H1 (cell line): ENCODE measurements around the gene SLC37A3. TPM values are rescaled to one million over a fixed set of nuclear protein-coding genes. Genes with fewer than 3 reads are reported as not detected.

Source experiments
- CTCF ChIA-PET: fragments of 300-600 bp; sonication (Branson Sonifier 250); formaldehyde crosslinking; loops from one replicate; lab custom pipeline; 2021; ENCODE audit not compliant: partially characterized antibody; lab: Charles Lee
- POLR2A ChIA-PET: fragments of 300-600 bp; sonication (Branson Sonifier 250); formaldehyde crosslinking; loops from one replicate; lab custom pipeline; 2021; ENCODE audit warnings: inconsistent platforms; ENCODE audit not compliant: partially characterized antibody; lab: Charles Lee
- DNase-seq, 2 experiments: peaks; one replicate each; pipeline versions ENCODE4 v3.0.0 to v3.0.0-alpha.2; 2010 to 2022; ENCODE audit warnings: low spot score in 2 of 2, low read depth in 1 of 2, mixed read lengths in 1 of 2
- FAIRE-seq: peaks from 2 replicates; lab custom pipeline; 2011; peaks lifted over from hg19 to GRCh38; lab: Jason Lieb, UNC
- H2AFZ ChIP-seq: 2 replicates; pipeline ENCODE4 v1.8.1; 2012; ENCODE audit warnings: low read length, inconsistent platforms
- H2AK5ac ChIP-seq: 2 replicates; pipeline ENCODE4 v1.6.1; 2013; ENCODE audit warnings: low read depth, low read length
- H2BK120ac ChIP-seq: replicated peaks from 2 replicates; pipeline ENCODE3; 2013; ENCODE audit warnings: low read depth, low read length, inconsistent platforms
- H2BK12ac ChIP-seq: 2 replicates; pipeline ENCODE4 v1.6.1; 2013; ENCODE audit warnings: low read depth, low read length
- H2BK15ac ChIP-seq: 2 replicates; pipeline ENCODE4 v1.6.1; 2013; ENCODE audit warnings: low read length
- H2BK20ac ChIP-seq: 2 replicates; pipeline ENCODE4 v1.6.1; 2013; ENCODE audit warnings: low read length
- H2BK5ac ChIP-seq: 2 replicates; pipeline ENCODE4 v1.6.1; 2013; ENCODE audit warnings: low read depth, low read length
- H3K14ac ChIP-seq: 2 replicates; pipeline ENCODE4 v1.6.1; 2013; ENCODE audit warnings: inconsistent platforms; ENCODE audit not compliant: insufficient read length
- H3K18ac ChIP-seq: 2 replicates; pipeline ENCODE4 v1.6.1; 2013; ENCODE audit warnings: low read length; ENCODE audit errors: extremely low read depth
- H3K23ac ChIP-seq: 2 replicates; pipeline ENCODE4 v1.6.1; 2013; ENCODE audit warnings: inconsistent platforms; ENCODE audit not compliant: insufficient read length
- H3K23me2 ChIP-seq: 2 replicates; pipeline ENCODE4 v1.6.1; 2013; ENCODE audit warnings: low read depth, low read length
- H3K27ac ChIP-seq: 2 replicates; pipeline ENCODE4 v1.6.1; 2011; ENCODE audit warnings: low read depth, low read length, inconsistent platforms
- H3K27me3 ChIP-seq, 4 experiments: replicated peaks in 1 of 4; 1 replicate in 1 of 4; 2 replicates in 3 of 4; pipeline versions ENCODE4 v1.6.1 to v1.8.1; 2011 to 2013; ENCODE audit warnings: low read length in 3 of 4, mild to moderate bottlenecking in 3 of 4, inconsistent platforms in 2 of 4, mixed read lengths in 2 of 4, moderate library complexity in 1 of 4; ENCODE audit not compliant: control insufficient read depth in 3 of 4, insufficient read depth in 3 of 4; ENCODE audit errors: extremely low read depth in 1 of 4
- H3K36me3 ChIP-seq, 4 experiments: 2 replicates each; pipeline versions ENCODE4 v1.6.1 to v1.8.1; 2011 to 2013; ENCODE audit warnings: mild to moderate bottlenecking in 4 of 4, low read length in 3 of 4, moderate library complexity in 2 of 4, control low read depth in 1 of 4, inconsistent platforms in 1 of 4; ENCODE audit not compliant: insufficient read depth in 4 of 4, control insufficient read depth in 2 of 4
- H3K4ac ChIP-seq: replicated peaks from 2 replicates; pipeline ENCODE3; 2013; ENCODE audit warnings: low read length, low read depth, mixed read lengths, inconsistent platforms; ENCODE audit not compliant: insufficient read length
- H3K4me1 ChIP-seq, 4 experiments: replicated peaks in 1 of 4; 1 replicate in 1 of 4; 2 replicates in 3 of 4; pipeline versions ENCODE4 v1.6.1 to v1.8.1; 2011 to 2013; ENCODE audit warnings: low read length in 3 of 4, inconsistent platforms in 2 of 4, mixed read lengths in 1 of 4; ENCODE audit not compliant: insufficient read depth in 4 of 4, control insufficient read depth in 3 of 4
- H3K4me2 ChIP-seq, 2 experiments: 2 replicates each; pipeline versions ENCODE4 v1.6.1 to v1.8.1; 2011 to 2013; ENCODE audit warnings: low read depth in 2 of 2, low read length in 2 of 2, control low read depth in 1 of 2, inconsistent platforms in 1 of 2, mild to moderate bottlenecking in 1 of 2; ENCODE audit not compliant: insufficient read depth in 1 of 2
- H3K4me3 ChIP-seq, 4 experiments: fragments of 200-600, 300-600 bp in 1 of 4; sonication (generic), shearing (Covaris generic), sonication (Bioruptor Twin) in 1 of 4; 2 replicates each; pipeline versions ENCODE4 v1.5.1 to v1.8.1; 2011 to 2016; ENCODE audit warnings: low read length in 4 of 4, low read depth in 3 of 4, control low read depth in 2 of 4, inconsistent platforms in 2 of 4, mild to moderate bottlenecking in 2 of 4, mixed read lengths in 1 of 4, moderate library complexity in 1 of 4; ENCODE audit not compliant: insufficient read depth in 2 of 4; ENCODE audit errors: extremely low read depth in 1 of 4
- H3K56ac ChIP-seq: replicated peaks from 2 replicates; pipeline ENCODE3; 2013; ENCODE audit warnings: low read depth, mild to moderate bottlenecking, mixed read lengths, low read length, inconsistent platforms; ENCODE audit not compliant: insufficient read length
- H3K79me1 ChIP-seq: 2 replicates; pipeline ENCODE4 v1.6.1; 2013; ENCODE audit warnings: low read depth, low read length, control low read depth
- H3K79me2 ChIP-seq, 2 experiments: 2 replicates each; pipeline versions ENCODE4 v1.6.1 to v1.8.1; 2012 to 2013; ENCODE audit warnings: low read length in 2 of 2, mild to moderate bottlenecking in 2 of 2, inconsistent platforms in 1 of 2; ENCODE audit not compliant: insufficient read depth in 2 of 2, control insufficient read depth in 1 of 2
- H3K9ac ChIP-seq, 4 experiments: replicated peaks in 1 of 4; 1 replicate in 1 of 4; 2 replicates in 3 of 4; pipeline versions ENCODE4 v1.6.1 to v1.8.1; 2011 to 2013; ENCODE audit warnings: low read depth in 3 of 4, low read length in 3 of 4, control low read depth in 2 of 4, mild to moderate bottlenecking in 2 of 4, moderate library complexity in 2 of 4, inconsistent platforms in 1 of 4; ENCODE audit errors: extremely low read depth in 1 of 4
- H3K9me3 ChIP-seq, 2 experiments: 2 replicates each; pipeline versions ENCODE4 v1.6.1 to v1.8.1; 2012 to 2013; ENCODE audit warnings: mild to moderate bottlenecking in 2 of 2, moderate library complexity in 2 of 2, control low read depth in 1 of 2, inconsistent platforms in 1 of 2, low read depth in 1 of 2, low read length in 1 of 2, mixed read lengths in 1 of 2; ENCODE audit not compliant: insufficient read depth in 2 of 2
- H4K20me1 ChIP-seq, 2 experiments: replicated peaks in 1 of 2; 2 replicates each; pipeline versions ENCODE3 to v1.8.1; 2011 to 2013; ENCODE audit warnings: inconsistent platforms in 2 of 2, low read length in 2 of 2, mild to moderate bottlenecking in 1 of 2; ENCODE audit not compliant: insufficient read depth in 2 of 2, control insufficient read depth in 1 of 2
- H4K5ac ChIP-seq: 2 replicates; pipeline ENCODE4 v1.6.1; 2013; ENCODE audit warnings: low read length, low read depth, mixed read lengths, inconsistent platforms; ENCODE audit not compliant: insufficient read length
- H4K8ac ChIP-seq: 2 replicates; pipeline ENCODE4 v1.8.0; 2013; ENCODE audit warnings: mild to moderate bottlenecking, moderate library complexity, low read length, inconsistent platforms; ENCODE audit not compliant: insufficient read depth; ENCODE audit errors: extremely low read depth
- H4K91ac ChIP-seq: replicated peaks from 2 replicates; pipeline ENCODE3; 2013; ENCODE audit warnings: low read length, mixed read lengths, inconsistent platforms; ENCODE audit not compliant: insufficient read length
- ATF2 ChIP-seq: IDR thresholded peaks from 2 replicates; pipeline ENCODE4 v1.6.1; 2012; ENCODE audit warnings: low read length, inconsistent platforms
- BCL11A ChIP-seq, 2 experiments: IDR thresholded peaks; one replicate each; pipeline ENCODE4 v1.6.1; 2011; ENCODE audit warnings: low read depth in 2 of 2, low read length in 2 of 2, mild to moderate bottlenecking in 2 of 2
- BRCA1 ChIP-seq: IDR thresholded peaks from 2 replicates; pipeline ENCODE4 v1.6.1; 2012; ENCODE audit warnings: low read depth, low read length, improper control_type of control experiment
- CTBP2 ChIP-seq: IDR thresholded peaks from 2 replicates; pipeline ENCODE4 v1.7.0; 2011; ENCODE audit warnings: borderline replicate concordance, mild to moderate bottlenecking, moderate library complexity, mixed read lengths, low read length; ENCODE audit not compliant: insufficient read depth, insufficient read length
- EZH2 ChIP-seq: fragments of 200-600 bp; sonication (generic); IDR thresholded peaks from 2 replicates; pipeline ENCODE4 v1.7.1; 2012; ENCODE audit warnings: low read depth, mild to moderate bottlenecking, moderate library complexity, low read length, inconsistent platforms; ENCODE audit not compliant: severe bottlenecking
- HDAC6 ChIP-seq: IDR thresholded peaks from one replicate; pipeline ENCODE4 v1.7.1; 2012; ENCODE audit warnings: low read depth, mild to moderate bottlenecking, inconsistent platforms, low read length, moderate library complexity
- JUND ChIP-seq: IDR thresholded peaks from 2 replicates; pipeline ENCODE4 v1.6.1; 2011; ENCODE audit warnings: mild to moderate bottlenecking, improper control_type of control experiment, low read length
- KDM1A ChIP-seq: fragments of 200-600, 300-600 bp; sonication (generic); IDR thresholded peaks from 2 replicates; pipeline ENCODE4 v1.7.1; 2016; ENCODE audit warnings: mild to moderate bottlenecking, low read length, borderline replicate concordance
- RBBP5 ChIP-seq: IDR thresholded peaks from 2 replicates; pipeline ENCODE4 v1.7.1; 2012; ENCODE audit warnings: low read depth, mild to moderate bottlenecking, inconsistent platforms, low read length, moderate library complexity, borderline replicate concordance
- SP2 ChIP-seq: IDR thresholded peaks from 2 replicates; pipeline ENCODE4 v1.6.1; 2012; ENCODE audit warnings: mild to moderate bottlenecking, low read length, inconsistent platforms
- SRF ChIP-seq: IDR thresholded peaks from 2 replicates; pipeline ENCODE4 v1.6.1; 2011; ENCODE audit warnings: mild to moderate bottlenecking, low read depth, low read length, moderate library complexity
- WGBS, 2 experiments: shearing (Covaris generic) in 1 of 2; methylation state at CpG; one replicate each; pipeline versions ENCODE4 v1.1.6 to v1.1.7; 2013 to 2015; ENCODE audit warnings: low lambda C conversion rate in 2 of 2, mixed read lengths in 2 of 2, inconsistent platforms in 1 of 2, low coverage in 1 of 2, missing lambda C conversion rate in 1 of 2; ENCODE audit not compliant: insufficient replicate concordance in 2 of 2, insufficient coverage in 1 of 2, insufficient read length in 1 of 2; ENCODE audit errors: extremely low coverage in 1 of 2, missing lambda C conversion rate in 1 of 2; 5-methylcytosine and 5-hydroxymethylcytosine counted together
- polyA plus RNA-seq, 7 experiments: library from polyadenylated mRNA; depleted of rRNA in 3 of 7; stranded (reverse) in 5 of 7; unstranded in 2 of 7; fragments of >200 nt in 5 of 7; fragments of 200-250 nt in 2 of 7; gene quantifications; 1 replicate in 5 of 7; 2 replicates in 1 of 7; 4 replicates in 1 of 7; pipeline versions ENCODE4 v1.2.1 to v1.2.3, GENCODE V29; 2011 to 2013; ENCODE audit warnings: missing spikeins in 2 of 7, mixed read lengths in 2 of 7
- total RNA-seq: library from RNA; stranded (reverse); fragmentation: NEBNext Ultra II Directional; extraction: Animal tissue kit (Norgen Biotek cat#: 25700); gene quantifications from 2 replicates; pipeline ENCODE4 v1.2.1, GENCODE V29; 2021

Gene SLC37A3
- total and polyA plus RNA-seq, 2 of the 8 experiments (the other 6 are each of a cell fraction or from before 2014, with no cell fraction given) = 58.2 to 71.0 TPM

GRCh38 chr7:140315498-140316164 lies 82.7 kb downstream of the SLC37A3 start:
- Histone ChIP-seq H2BK12ac (no peak overlapping the region), H4K20me1 (no peaks in the 10 kb centered on the region), H3K4me3 (no peak overlapping the region), H2AFZ (no peak overlapping the region), H3K9ac (no peak overlapping the region), H4K91ac (no peak overlapping the region), H3K4ac (no peak overlapping the region), H3K4me2 (no peak overlapping the region), H2BK5ac (no peak overlapping the region), H3K27ac (no peak overlapping the region), H3K4me1 (no peaks in the 10 kb centered on the region), H2BK15ac (no peak overlapping the region), H2BK120ac (no peak overlapping the region), H3K36me3 (no peaks in the 10 kb centered on the region), H4K5ac (no peak overlapping the region), H3K79me2 (no peaks in the 10 kb centered on the region), H3K23ac (no peak overlapping the region), H3K14ac (no peak overlapping the region), H4K8ac (no peak overlapping the region; the same call in 1 of the 2 replicates), H3K79me1 (no peaks in the 10 kb centered on the region), H2AK5ac (no peak overlapping the region), H2BK20ac (no peak overlapping the region), H3K9me3 (peaks cover 3% of the 10 kb centered on the region in 2 experiments; a peak in 2 of 4 replicates), H3K27me3 (no peaks in the 10 kb centered on the region), H3K56ac (no peak overlapping the region), H3K18ac (no peak overlapping the region), H3K23me2 (no peaks in the 10 kb centered on the region)
- DNase-seq = no peak
- POLR2A ChIA-PET = no interaction called here
- CTCF ChIA-PET = interaction anchor here (0.9 to 2.0 kb wide), 2 partner anchors 10 to 41 kb away, joined by 3 to 12 read pairs; no protein-coding TSS in a partner anchor
- 83% methylated on average over 15 of the region's 15 CpGs; no CpG with 5 or more reads in 1 of the 2 experiments for WGBS, 2 experiments
- no peak for FAIRE-seq
- TF ChIP-seq SRF = no peak
- TF ChIP-seq RBBP5 = no peak
- no peak for TF ChIP-seq CTBP2
- no peak for TF ChIP-seq ATF2
- no peak for TF ChIP-seq HDAC6
- no peak for TF ChIP-seq BRCA1
- no peak for TF ChIP-seq BCL11A (IDR thresholded peaks at IDR 0.05; ENCODE audit: low read depth in 2 of 2, low read length in 2 of 2)
- no peak for TF ChIP-seq EZH2
- no peak for TF ChIP-seq KDM1A
- no peak for TF ChIP-seq SP2
- no peak for TF ChIP-seq JUND
